GM12801 (cell line): Measurements from ENCODE around the gene PRM2.

Experiments
- TF ChIP-seq, protein P1 (sequence below): IDR thresholded peaks from one replicate; pipeline ENCODE4 v1.5.1; 2011; ENCODE audit warnings: control low read depth; ENCODE audit not compliant: insufficient read length; ENCODE audit errors: extremely low read depth

The PRM2 gene

GRCh38 chr16:11276143-11276895, at the start of gene PRM2:
Gene PRM2, minus strand, starts transcription at chr16:11276480. Its CDS starts 110 bp downstream, at chr16:11276370.
- TF ChIP-seq, protein P1, sequence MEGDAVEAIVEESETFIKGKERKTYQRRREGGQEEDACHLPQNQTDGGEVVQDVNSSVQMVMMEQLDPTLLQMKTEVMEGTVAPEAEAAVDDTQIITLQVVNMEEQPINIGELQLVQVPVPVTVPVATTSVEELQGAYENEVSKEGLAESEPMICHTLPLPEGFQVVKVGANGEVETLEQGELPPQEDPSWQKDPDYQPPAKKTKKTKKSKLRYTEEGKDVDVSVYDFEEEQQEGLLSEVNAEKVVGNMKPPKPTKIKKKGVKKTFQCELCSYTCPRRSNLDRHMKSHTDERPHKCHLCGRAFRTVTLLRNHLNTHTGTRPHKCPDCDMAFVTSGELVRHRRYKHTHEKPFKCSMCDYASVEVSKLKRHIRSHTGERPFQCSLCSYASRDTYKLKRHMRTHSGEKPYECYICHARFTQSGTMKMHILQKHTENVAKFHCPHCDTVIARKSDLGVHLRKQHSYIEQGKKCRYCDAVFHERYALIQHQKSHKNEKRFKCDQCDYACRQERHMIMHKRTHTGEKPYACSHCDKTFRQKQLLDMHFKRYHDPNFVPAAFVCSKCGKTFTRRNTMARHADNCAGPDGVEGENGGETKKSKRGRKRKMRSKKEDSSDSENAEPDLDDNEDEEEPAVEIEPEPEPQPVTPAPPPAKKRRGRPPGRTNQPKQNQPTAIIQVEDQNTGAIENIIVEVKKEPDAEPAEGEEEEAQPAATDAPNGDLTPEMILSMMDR, result no peak

GRCh38 chr16:11325404-11326083, 49.3 kb upstream of the PRM2 start:
- TF ChIP-seq, protein P1, result no peak

- TF ChIP-seq, protein P1, result no peak
Measured at GRCh38 chr16:11323551-11324336, 47.5 kb upstream of the PRM2 start.

DNA sequence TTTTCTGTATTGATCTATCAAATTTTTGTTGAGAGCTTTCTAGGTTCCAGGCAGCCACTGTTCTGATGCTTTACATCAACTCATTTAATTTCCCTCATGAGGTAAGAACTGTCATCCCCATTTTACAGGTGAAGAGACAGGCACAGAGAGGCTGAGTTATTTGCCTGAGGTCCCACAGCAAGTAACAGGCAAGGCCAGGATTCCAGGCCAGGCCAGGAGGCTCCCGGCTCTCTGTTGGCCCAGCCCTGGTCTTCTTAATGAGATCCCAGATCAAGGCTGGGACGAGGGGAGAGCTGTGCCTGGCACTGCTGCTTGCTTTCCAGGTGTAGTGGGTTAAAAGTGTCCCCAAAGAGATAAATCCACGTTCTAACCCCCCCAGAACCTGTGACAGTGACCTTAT, 46.5 kb upstream of the PRM2 start:
- TF ChIP-seq, protein P1, result no peak

DNA sequence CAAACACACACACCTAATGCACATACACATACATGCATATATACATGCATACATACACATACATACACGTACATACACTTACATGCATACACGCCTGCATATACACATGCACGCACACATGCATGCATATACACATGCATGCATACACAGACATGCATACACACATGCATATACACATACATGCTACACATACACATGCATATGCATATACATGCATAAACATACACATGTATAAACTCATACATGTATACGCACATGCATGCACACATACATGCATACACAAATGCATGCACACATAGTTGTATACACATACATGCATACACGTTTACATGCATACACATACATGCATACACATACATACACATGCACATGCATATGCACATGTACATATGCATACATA, 45.4 kb upstream of the PRM2 start:
- TF ChIP-seq, protein P1, result no peak

DNA sequence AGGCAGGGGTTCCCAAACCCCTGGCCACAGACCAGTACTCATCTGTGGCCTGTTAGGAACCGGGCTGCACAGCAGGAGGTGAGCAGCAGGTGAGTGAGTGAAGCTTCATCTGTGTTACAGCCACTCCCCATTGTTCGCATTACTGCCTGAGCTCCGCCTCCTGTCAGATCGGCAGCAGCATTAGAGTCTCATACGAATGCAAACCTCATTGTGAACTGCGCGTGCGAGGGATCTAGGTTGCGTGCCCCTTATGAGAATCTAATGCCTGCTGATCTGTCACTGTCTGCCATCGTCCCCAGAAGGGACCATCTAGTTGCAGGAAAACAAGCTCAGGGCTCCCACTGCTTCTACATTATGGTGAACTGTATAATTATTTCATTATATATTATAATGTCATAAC, 43.9 kb upstream of the PRM2 start:
- TF ChIP-seq, protein P1, result no peak

GRCh38 chr16:11319529-11320146, 43.4 kb upstream of the PRM2 start:
- TF ChIP-seq, protein P1, result no peak
